HG03439 (cell line): Measurements from ENCODE around the gene AJUBA.
A peak's percentile ranks its signal among the peaks of the same experiment; 100 is the strongest.
"Not testable (repeated sequence)": the region's sequence is repeated elsewhere in the genome, so short reads cannot be mapped to it uniquely, and the experiment has no call there.

Experiments
- ATAC-seq: cut with Tn5 transposase; IDR thresholded peaks from one replicate; pipeline ENCODE4 v1.9.1; 2021; ENCODE audit warnings: mild to moderate bottlenecking, moderate library complexity; ENCODE audit not compliant: unreplicated experiment

The AJUBA gene

DNA sequence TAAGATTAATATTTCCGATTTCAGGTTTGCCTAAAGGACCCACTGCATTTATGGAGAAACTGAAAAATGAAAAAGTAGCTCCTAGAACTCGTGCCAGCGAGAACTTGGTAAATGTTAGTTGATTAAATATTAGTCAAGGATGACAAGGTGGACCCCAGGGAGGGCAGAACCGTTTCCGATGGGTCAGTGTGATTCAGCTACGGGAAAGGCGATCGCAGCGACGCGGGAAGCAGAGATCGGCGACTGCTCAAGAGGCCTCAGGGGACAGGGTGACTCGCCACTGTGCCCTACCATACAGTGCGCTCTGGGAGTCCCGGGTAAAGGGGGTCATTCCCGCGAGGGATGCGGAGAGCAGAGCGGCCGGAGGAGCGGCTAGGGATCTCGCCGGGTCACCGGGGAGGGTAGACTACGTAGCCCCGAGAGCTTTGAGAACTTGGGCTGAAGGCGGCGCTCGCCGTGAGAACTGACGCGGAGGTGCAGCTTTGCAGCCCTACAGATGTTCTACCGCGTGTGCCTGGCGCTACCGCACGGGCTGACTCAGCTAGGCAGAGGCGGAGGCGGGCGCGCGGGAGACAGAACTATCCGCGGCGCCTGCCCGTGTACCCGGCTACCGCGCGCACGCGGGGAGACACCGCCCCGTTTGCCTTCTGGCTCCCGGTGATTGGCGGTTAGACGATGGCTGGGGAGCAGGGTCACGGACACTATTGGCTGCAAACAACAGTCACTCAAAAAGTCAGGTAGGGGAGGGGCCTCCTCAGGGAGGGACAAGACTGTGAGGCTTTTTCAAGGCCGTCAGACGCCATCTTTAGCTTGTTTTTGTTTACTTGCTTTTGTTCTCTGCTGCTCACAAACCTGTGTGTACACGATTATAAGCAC, 24.4 kb upstream of the AJUBA start:
- ATAC-seq, result peak; percentile 94

- ATAC-seq, result no peak
Measured at GRCh38 chr14:23006188-23006534, 23.8 kb upstream of the AJUBA start.

DNA sequence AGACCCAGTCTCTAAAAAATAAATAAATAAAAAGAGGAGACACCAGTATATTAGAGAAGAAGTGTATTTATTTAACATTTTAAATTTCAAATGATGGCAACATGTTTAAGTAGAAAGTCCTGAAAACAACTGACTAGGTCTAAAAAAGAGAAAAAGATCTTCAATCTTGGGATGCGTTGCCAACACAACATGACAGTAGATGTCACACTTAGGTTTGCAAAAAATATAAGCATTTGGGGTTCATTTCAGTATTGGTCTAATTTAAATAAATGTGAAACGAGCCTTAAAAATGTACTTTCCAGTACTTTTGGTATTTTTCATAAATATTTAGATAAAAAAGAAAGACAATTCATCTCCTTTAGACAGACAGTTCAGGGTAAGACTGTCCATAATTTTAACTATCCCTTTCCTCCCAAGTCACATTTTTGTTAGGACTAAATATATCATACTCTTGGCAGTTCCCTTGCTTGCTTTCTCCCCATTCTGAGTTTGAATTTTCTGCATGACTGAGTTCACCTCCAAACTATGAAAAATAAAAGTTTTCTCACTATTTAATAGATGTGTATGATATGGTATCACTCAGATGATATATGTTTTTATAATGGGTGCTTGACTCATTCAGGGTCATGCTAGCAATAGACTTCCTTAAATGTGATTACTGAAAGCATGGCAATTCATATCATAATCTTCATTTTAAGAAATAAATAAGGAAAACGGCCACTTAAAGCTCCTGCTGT, 23.3 kb upstream of the AJUBA start:
- ATAC-seq, result no peak

- not testable (repeated sequence) for ATAC-seq
Measured at GRCh38 chr14:23004274-23004673, 21.9 kb upstream of the AJUBA start.

DNA sequence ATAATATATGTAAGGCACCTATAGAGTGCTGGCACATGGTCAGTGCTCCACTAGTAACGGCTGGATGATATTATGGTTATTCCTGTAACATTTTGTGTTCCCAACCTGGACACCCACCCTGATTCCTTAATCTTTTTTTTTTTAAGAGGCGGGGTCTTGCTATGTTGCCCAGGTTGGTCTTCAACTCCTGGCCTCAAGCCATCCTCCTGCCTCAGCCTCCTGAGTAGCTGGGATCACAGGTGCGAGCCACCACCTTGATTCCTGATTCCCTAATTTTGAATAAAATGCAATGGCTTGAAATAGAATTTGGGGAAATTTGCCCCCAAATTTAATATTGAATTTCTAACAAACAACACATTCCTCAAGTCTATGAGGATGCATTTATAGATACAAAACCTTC, 20.2 kb upstream of the AJUBA start:
- no peak for ATAC-seq

DNA sequence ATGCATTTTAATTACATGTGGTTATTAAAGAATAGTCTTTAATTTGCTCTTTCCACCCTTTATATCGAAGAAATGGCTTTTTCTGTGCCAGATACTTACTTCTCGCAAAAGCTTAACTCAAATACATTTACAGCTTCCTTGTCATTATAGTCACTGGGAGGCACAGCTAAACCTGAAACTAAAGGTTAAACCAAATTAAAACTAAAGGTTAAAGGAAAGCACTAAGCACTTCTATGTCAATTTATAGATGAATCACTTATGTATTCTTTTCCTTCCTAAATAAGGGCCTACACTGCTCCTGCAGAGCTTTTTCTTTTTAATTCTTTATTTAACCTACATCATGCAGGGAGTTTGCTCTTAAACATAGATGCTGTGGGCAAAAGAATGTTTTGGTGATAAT, 18.5 kb upstream of the AJUBA start:
- ATAC-seq, result no peak

GRCh38 chr14:22998329-22999012, 16.1 kb upstream of the AJUBA start:
- no peak for ATAC-seq

DNA sequence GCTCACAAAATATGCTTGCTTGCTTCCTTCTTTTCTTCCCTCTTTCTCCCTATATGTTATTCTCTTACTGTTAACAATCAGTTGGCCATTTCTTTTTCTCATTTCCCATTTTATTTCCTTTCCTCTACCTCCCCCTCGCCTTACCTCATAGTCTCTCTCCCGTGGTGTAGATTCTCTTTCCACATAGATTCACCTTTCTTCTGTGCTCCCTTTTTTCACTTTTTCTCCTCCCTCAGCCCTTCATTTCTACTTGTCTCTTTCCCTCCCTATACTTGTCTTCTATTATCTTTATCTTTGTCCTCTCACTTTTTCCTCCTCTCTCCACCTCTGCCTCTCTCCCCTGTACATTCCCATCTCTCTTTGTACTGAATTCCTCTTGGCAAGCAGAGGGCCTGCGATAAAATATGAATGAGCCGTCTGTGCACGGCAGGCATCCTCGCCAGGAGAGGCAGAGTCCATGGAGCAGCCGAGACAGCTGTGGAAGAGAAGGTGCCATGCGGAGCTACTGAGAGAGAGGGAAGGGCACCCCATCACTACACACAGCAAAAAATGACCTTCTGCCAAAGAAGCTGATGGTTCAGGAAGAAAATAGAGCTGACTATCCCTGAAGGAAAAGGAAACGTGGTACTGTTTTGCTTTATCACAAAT, 15.4 kb upstream of the AJUBA start:
- no peak for ATAC-seq

- ATAC-seq, result no peak
Measured at GRCh38 chr14:22996768-22997654, 14.7 kb upstream of the AJUBA start.

GRCh38 chr14:22995889-22996625, 13.7 kb upstream of the AJUBA start:
- no peak for ATAC-seq

GRCh38 chr14:22994762-22995275, 12.5 kb upstream of the AJUBA start:
- no peak for ATAC-seq

GRCh38 chr14:22993517-22993916, 11.2 kb upstream of the AJUBA start:
- ATAC-seq, result no peak

DNA sequence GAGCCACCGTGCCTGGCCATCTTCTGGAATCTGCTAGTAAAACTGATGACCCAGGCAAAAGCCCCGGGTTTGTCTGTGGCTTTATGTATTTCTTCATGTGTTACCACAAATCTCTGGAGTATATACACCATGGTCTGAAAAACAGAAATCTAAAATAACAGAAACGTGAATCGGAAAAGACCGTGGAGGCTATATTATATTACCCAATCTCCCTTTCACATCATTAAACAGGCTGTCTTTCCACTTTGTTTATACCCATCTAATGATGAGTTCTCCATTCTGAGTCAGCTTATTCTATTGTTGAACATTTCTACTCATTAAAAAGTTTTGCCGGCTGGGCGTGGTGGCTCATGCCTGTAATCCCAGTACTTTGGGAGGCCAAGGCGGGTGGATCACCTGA, 9.5 kb upstream of the AJUBA start:
- no peak for ATAC-seq

DNA sequence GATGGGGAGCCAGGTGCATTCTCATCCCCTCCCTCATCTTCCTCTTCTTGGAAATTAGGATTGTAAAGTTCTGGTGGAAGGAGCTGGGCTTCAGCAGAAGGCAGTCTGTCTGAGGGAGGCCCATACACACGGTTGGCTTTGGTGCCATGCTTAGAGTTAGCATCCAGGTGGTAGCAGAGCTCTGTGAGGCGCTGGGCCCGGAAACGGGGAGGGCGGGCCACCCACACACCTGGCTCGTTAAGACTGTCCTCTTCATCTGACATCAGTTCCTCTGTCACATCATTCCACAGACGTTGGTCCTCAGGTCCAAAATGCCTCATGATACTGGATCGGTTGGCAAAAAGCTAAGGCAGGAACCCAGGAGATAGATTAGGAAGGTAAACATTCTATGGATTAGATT, 4.9 kb upstream of the AJUBA start:
- no peak for ATAC-seq

- no peak for ATAC-seq
Measured at GRCh38 chr14:22986508-22987054, 4.2 kb upstream of the AJUBA start.

- no peak for ATAC-seq
Measured at GRCh38 chr14:22985894-22986507, 3.6 kb upstream of the AJUBA start.

DNA sequence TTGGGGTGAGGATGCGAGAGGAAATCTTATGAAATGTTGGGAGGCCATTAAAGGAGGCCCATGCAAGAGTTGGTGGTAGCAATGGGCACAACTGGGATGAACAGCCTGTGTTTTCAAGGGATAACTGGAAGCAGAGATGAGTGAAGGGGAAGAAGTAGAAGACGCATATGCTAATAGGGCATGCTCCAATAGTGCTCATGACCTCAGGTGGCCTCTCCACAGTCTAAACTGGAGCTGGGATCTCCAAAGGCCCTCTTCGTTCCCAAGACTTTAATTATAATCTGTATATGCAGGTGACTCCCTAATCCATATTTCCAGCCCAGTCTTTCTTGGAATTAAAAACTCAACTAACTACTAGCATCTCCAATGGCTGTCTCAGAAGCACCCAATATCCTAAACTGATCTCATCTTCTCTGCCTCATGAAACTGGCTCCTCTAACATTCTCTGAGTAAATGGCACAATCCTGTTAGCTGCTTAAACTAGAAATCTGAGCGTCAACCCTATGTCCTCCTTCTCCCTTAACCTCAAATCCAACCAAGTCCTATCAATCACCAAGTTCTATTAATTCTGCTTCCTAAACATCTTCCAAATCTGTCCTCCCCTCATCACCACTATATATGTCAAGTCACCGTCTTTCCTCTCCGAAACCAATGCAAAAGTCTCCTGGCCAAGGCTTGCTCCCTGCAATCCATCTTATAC, 2.8 kb upstream of the AJUBA start:
- no peak for ATAC-seq

DNA sequence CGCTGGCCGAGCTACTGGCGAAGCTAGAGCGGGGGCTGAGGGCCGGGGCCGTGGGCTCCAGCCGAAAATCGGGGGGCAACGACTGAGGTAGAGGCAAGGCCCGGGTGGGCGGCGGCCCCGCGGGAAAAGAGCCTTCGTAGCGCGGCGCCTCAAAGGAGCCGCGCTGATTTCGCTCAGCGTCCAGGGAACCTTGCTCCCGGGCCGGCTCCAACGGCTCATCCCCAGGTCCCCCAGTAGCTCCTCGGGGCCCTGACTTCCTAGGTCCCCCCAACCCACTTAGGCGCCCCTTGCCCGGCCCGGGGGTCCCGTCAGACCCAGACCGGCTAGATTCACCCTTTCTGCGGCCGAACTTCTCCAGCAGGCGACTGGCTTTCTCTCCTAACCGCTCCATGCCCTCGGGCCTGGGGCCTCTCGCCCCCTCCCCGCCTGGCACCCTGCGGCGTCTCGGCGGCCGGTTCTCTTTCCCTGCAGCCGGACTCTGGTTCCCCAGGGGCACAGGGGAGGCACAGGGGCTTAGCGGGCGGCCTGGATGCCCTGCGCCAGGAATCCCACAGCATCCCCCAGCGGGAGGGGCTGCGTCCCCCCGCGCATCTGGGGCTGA, 375 bp downstream of the AJUBA start:
- no peak for ATAC-seq
